Midbrain (tissue), 1 donor: Measurements from ENCODE around the gene GNAI2.
A peak's percentile ranks its signal among the peaks of the same experiment; 100 is the strongest.

Experiments
- DNase-seq: peaks from one replicate; lab custom pipeline; 2025; lab: John Stamatoyannopoulos, UW

The GNAI2 gene

DNA sequence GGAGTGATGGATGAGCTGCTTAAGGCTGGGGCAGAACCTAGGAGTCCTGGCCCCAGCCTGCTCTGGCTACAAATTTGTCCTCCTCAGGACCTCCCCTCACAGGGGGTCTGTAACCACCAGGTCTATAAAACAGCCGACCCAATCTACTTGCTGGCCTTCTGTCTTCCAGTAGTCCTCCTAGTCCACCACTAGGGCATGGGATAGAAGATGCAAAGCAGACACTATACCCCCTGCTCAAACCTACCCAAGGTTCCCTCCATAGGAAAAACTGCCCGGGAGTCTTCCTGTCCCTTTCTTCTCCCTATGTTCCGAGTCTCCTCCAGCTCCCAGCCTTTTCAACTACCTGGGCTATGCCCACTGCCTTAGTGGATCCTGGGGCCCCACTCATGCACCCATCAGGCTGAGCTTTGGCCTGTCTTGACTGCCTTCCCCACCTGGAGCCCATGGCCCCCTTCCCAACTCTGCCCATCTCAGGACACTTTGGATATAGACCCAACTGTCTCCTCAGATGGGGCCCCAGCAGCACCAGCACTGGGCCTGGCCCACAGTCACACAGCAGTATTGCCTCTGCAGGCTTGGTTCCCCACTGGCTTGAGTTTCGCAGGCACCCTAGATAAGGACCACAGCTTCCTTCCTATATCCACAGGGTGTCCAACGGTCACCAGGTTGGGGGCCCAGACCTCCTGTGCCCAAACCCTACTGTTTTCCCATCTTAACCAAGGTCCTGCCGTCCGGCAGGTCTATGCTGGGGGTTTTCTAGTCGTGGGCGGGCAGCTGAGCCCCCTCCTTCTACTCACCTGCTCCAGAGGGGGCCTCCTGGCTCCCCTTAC lies 62.1 kb downstream of the GNAI2 start:
- no peak for DNase-seq

DNA sequence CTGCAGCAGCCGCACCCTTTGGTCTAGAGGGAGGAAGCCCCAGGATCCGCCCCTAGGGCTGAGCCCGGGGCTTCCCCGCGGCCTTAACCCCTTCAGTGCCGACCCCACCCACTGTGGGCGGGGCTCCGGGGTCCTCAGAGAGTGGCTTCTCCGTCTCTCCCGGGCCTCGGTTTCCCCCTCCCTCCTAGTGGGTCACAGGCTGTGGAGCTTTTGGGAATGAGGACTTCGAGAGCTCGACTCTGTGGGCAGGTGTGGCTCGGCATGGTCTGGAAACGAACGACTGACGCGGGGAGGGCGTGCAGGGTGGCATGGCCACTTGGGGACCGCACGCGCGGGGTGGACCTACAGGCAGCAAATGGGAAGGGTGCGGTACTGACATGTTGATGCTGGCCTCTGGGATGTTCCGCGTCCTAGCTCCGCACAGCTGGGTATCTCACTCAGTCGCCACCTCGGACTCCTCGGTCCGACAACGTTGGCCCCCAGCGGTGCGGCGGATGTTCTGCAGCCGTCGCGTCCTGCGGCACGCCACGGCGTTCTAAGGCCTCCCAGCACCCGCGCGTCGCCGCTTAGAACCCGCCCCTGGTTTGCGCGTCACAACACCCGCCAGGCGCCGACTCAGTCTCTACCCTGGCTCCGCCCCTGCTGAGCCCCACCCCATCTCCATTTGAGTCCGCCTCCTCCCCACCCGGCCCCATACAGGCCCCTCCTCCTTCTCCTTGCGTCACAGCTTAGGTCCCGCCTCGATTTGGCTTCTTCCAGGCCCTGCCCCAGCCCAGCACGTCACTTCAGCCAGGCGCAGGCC lies 63.0 kb downstream of the GNAI2 start, which contains the start of the genes HYAL3 and NAA80:
Gene HYAL3, minus strand, starts transcription at position 570 of the 802 bp plus-strand sequence. CDS start 3,803 bp downstream, outside the sequence.
Gene NAA80, minus strand, starts transcription at position 570 of the 802 bp plus-strand sequence. CDS start 1,942 bp downstream, outside the sequence.
- DNase-seq: peak; percentile 100

DNA sequence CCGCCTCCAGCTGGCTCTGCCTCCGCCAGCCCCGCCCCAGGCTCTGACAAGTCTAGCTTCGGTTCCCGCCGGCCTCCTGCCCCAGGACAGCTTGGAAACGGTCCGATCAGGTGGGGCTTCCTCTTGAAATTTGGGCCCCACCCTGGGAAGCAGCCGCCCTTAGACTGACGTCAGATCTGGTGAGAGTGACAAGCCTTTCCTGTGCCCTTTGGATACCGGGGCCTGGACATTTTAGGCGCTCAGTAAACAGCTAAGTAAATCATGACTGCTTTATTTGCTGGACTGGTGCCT lies 63.6 kb downstream of the GNAI2 start:
- DNase-seq: no peak

DNA sequence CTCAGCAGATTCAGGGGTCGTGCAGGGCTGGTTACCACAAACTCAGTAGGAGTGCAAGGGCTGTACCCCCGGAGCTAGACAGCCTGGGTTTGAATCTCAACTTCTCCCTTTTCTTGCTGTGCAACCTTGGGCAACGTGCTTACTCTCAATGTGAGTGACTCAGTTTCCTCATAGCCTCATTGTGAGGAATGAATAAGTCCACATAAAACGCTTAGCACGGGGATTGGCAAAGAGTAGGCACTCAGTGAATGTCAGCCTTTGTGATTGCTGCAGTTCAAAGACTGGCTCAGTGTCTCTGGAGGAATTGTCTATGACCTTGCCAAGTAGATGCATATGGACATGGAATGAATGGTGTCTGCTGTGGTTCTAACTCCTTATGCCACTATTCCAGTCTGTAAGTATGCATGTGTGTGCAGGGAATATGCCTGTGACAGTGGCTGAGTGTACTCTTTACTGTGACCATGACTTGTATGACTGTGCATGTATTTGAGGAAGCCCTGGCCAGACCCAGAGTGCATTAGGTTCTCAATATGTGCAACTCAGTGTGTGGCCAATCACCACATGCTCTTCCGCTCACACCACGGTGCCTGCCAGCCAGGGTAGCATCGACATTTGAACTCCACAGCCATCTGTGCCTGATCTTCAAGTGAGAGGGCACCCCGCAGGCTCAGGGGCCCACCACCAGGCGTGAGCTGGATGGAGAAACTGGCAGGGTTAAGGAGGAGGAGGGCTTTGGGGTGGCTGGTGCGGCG lies 64.1 kb downstream of the GNAI2 start:
- DNase-seq: peak; percentile 78

DNA sequence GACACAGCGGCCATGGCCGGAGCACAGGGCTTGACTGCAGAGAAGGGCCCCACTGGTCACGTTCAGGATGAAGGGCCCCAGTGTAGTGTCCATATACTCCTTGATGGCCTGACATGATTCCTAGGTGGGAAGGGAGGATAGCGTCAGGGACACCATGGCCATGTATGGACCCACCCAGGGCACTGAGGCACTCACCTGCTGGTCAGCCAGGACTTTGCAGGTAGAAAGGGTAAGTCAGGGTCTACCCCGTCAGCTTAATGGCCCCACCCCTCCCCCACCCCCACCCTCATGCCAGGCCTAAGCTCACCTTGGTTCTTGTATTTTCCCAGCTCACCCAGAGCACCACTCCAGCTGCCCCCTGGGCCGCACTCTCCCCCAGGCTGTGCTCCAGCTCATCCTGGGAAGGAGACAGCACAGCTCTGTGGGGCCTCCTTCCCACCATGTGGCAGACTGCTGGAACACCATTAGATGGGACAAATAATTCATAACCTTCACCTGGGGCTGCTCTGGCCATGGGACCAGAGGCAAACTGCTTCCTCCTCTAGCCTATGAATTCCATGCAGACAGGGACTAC lies 64.8 kb downstream of the GNAI2 start:
- DNase-seq: no peak

DNA sequence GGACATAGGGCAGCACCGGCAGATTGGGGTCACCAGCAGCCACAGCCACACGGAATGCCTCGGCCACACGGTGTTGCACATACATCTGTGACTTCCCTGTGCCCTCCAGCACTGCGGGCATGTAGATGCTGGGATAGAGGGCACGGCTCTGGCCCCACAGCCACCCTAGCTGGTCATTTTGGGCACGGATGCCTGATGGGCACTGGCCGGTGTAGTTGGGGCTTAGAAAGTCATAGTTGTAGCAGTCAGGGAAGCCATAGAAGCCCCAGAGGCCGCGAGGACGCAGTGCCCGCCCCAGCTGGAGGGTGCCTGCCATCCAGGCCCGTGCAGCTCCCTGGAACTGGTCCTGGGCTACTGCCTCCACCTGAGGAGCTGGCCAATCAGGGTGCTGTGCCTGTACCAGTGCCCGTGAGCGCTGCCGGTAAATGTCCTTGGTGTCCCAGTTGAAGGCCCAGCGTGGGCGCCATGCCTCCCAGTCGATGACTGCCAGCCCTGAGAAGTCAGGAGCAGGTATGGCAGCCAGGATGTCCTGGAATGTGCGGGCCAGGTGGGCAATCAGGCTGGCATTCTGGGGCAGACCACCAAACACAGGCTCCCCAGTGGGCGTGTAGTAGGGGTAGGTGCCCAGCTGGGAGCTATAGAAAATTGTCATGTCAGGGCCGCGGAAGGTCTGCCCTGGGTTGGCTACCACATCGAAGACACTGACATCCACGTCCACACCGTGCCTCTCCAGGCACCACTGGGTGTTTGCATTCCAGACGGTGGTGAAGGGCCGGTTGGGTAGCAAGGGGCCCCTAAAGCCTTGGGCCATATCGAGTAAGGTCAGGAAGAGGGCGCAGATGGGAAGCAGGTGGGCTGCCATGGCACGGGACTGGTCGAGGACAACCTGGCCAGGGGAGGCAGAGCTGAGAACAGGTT lies 66.3 kb downstream of the GNAI2 start:
- no peak for DNase-seq

DNA sequence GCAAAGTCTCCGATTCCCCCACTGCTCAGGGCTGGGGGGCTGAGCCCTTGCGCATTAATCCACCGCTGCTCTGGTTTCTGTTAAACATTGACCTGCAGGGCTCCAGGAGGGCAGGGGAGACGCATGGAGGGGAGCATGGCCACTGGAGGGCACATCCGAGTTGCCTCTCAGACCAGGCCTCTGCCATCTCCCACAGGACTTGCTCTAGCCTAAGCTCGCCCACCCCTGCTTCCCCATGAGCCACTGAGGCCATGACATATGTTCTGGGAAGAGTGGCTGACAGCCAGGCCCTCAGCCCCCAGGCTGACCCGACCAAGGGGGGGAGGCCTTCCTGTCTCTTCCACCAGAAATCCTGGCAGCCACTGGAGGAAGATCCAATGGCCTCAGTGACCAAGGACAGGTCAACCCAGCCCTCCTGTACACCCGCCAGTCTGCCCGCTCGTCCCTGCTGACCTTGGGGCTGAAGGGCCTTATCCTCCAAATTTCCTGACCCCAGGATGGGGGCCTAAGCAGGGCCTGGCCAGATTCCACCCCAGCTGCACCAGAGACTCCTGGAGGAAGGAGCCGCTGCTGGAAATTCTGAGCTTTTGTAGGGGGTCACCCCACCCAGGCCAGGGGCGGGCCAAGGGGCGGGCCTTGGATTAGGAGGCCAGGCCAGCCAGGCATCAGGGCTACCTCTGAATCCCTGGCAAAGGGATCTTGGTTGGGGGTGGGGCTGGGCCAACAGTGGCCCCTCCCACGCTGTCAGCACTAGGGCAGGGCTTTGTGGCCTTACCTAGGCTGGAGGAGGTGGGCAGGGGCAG lies 67.2 kb downstream of the GNAI2 start, which contains the start of gene HYAL1:
Gene HYAL1, minus strand, starts transcription at position 562 of the 803 bp plus-strand sequence. CDS start 618 bp downstream, outside the sequence.
- no peak for DNase-seq

DNA sequence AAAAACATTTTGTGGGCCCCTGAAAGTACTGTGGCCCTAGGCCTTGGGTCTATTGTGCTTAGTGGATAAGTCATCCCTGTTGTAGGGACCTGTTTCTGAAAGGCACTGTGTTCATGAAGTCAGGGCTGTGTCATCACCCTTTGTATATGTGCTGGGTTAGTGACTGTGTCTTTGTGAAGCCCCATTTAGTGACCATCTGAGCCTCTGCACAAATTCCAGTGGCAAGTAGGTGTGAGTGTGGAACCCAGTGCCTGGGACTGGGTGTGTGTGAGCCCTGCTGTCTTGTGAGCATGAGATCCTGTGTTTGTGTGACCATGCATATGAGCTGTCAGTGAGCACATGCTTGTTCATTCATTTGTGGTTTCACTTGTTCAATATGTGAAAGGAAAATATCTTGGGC lies 68.6 kb downstream of the GNAI2 start:
- no peak for DNase-seq
